ENCODE results near the gene CREB1.
"Not testable (repeated sequence)": the region's sequence is repeated elsewhere in the genome, so short reads cannot be mapped to it uniquely, and the experiment has no call there.

GRCh38 chr2:207496936-207497335, 32.8 kb upstream of the CREB1 start:
- TF ChIP-seq POLR2A, CTCF, POLR2AphosphoS5 (IDR thresholded peaks at IDR 0.05): not testable (repeated sequence)
